Large intestine (tissue), 3 donors: ENCODE data around the gene CRYBG2. TPM values are rescaled to one million over a fixed set of nuclear protein-coding genes. Genes with fewer than 3 reads are reported as not detected.

Experiments
- DNase-seq, 2 donors: peaks; one replicate each; pipeline versions ENCODE4 v3.0.0 to v3.0.0-alpha.2; 2013
- H3K27ac ChIP-seq: one replicate; pipeline ENCODE4 v1.5.1; 2013; ENCODE audit warnings: low read length
- H3K27me3 ChIP-seq: 2 replicates; pipeline ENCODE4 v1.6.1; 2013; ENCODE audit warnings: low read length; ENCODE audit not compliant: control insufficient read depth, insufficient read depth
- H3K36me3 ChIP-seq: 2 replicates; pipeline ENCODE4 v1.6.1; 2013; ENCODE audit warnings: low read length; ENCODE audit not compliant: control insufficient read depth, insufficient read depth
- H3K4me1 ChIP-seq: one replicate; pipeline ENCODE4 v1.6.1; 2013; ENCODE audit warnings: low read length; ENCODE audit not compliant: control insufficient read depth, insufficient read depth
- H3K4me3 ChIP-seq: one replicate; pipeline ENCODE4 v1.5.1; 2013; ENCODE audit warnings: low read length
- H3K9me3 ChIP-seq: one replicate; pipeline ENCODE4 v1.6.1; 2013; ENCODE audit warnings: mild to moderate bottlenecking, low read depth, low read length, moderate library complexity; ENCODE audit not compliant: control insufficient read depth
- WGBS: methylation state at CpG from one replicate; pipeline ENCODE4 v1.1.5; 2013; ENCODE audit warnings: low lambda C conversion rate; ENCODE audit not compliant: insufficient coverage; 5-methylcytosine and 5-hydroxymethylcytosine counted together
- polyA plus RNA-seq: library from polyadenylated mRNA; unstranded; fragments of 120-200 nt; gene quantifications from one replicate; pipeline ENCODE4 v1.2.1, GENCODE V29; 2013

Gene CRYBG2
- polyA plus RNA-seq, 1 donor: 3.9 TPM

DNA sequence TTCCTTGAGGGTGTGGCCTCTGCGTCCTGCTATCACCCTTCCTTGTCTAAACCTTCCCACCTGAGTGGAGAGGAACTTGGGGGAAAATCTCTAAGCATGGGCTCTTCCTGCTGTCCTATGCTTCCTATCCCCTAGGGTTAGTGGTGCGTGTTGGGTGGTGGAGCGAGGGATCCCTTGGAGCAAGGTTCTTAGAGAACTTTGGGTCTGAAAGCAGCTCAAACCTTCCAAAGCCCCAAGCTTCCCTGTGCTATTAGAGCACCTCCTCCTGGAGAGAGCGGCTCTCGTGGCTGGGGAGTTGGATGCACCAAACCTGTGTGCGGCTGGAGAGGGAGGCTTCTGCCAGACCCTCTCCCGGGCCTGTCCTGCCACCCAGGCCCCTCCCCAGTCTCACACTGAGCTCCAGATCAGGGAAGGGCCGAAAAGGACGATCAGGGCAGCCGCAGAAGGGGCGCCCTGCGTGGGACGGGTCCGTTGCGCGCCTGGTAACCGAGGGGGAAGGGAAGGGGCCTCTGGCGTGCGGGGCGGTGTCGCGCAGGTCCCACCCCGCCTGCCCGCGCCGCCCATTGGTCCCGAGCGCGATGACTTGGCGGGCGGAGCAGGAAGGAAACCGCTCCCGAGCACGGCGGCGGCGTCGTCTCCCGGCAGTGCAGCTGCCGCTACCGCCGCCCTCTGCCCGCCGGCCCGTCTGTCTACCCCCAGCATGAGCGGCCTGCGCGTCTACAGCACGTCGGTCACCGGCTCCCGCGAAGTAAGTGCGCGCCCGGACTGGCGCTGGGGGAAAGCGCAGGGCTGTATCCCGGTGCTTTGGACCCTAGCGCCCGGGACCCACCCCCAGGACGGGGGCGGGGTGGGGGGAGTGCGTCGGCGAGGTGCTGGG lies 74.2 kb downstream of the CRYBG2 start, which contains the start of gene SH3BGRL3:
SH3BGRL3 (plus strand) TSS at position 631 of the 877 bp plus-strand sequence; CDS start at position 701, 70 bp downstream.
- no CpG with 5 or more reads among the region's 66 CpGs for WGBS

GRCh38 chr1:26278724-26279455 lies 75.0 kb downstream of the CRYBG2 start:
- H3K27ac ChIP-seq: peak overlapping the region; percentile 89
- H3K27me3 ChIP-seq: no peaks in the 10 kb centered on the region
- peak overlapping the region; percentile 90 for H3K4me3 ChIP-seq
- no peaks in the 10 kb centered on the region for H3K9me3 ChIP-seq
- 50% methylated on average over 2 of the region's 9 CpGs for WGBS
- H3K4me1 ChIP-seq: peaks cover 49% of the 10 kb centered on the region
- H3K36me3 ChIP-seq: peaks cover 10% of the 10 kb centered on the region
- DNase-seq: peak in 1 of 2 donors; percentile 53

More for the DNA sequence above, 74.2 kb downstream of the CRYBG2 start, which contains the start of gene SH3BGRL3:
- Histone ChIP-seq H3K9me3 (no peaks in the 10 kb centered on the region), H3K27ac (peak within 1 kb of the TSS; percentile 89), H3K27me3 (no peaks in the 10 kb centered on the region), H3K4me1 (peaks cover 49% of the 10 kb centered on the region), H3K4me3 (peak within 1 kb of the TSS; percentile 90), H3K36me3 (peaks cover 10% of the 10 kb centered on the region)
- peak; percentile 88 to 95 for DNase-seq

DNA sequence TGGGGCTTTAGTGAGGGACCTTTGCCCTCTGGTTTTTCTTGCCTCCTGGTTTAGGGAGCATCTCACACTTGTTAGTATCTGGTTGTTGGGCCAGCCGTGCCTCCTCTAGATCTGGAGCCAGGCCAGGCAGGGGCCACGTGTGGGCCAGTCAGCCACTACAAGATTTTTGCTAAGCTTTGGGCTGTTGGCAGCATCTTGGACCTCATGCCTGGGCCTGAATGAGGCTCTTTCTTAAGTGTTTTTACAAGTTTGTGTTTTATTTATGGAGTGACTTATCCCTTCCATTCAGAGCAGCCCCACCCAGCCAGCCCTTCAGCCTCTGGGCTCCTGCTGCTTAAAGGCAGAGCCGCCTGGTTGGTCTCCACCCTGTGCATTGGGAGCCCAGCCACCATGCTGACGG lies 75.6 kb downstream of the CRYBG2 start:
- peak in 1 of 2 donors; percentile 82 for DNase-seq
- WGBS: no CpG with 5 or more reads among the region's 4 CpGs
- H3K27me3 ChIP-seq: no peaks in the 10 kb centered on the region
- H3K36me3 ChIP-seq: peaks cover 9% of the 10 kb centered on the region
- H3K27ac ChIP-seq: peak overlapping the region; percentile 89
- H3K4me3 ChIP-seq: no peak overlapping the region
- H3K9me3 ChIP-seq: no peaks in the 10 kb centered on the region
- peaks cover 49% of the 10 kb centered on the region for H3K4me1 ChIP-seq

DNA sequence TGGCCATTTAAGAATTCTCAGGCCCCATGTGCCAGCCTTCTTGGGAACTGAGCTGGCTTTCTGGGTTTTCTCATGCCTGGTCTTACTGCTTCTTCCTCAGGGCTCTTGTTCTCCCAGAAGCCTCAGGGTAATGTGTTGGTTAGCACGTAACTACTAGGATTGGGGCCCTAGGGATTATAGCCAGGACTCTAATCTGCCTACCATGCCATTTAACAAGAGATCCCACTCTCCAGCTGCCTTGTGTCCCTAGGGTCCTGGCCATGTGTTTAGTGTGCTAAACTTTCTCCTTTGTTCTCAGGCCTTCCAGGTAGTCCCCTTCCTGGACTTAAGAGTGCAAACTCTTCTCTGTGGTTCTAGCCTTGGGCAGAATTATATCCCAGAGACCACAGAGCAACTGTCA lies 76.2 kb downstream of the CRYBG2 start:
- H3K36me3 ChIP-seq: peaks cover 7% of the 10 kb centered on the region
- H3K27me3 ChIP-seq: no peaks in the 10 kb centered on the region
- no CpG with 5 or more reads among the region's 1 CpG for WGBS
- peaks cover 49% of the 10 kb centered on the region for H3K4me1 ChIP-seq
- DNase-seq: no peak
- no peak overlapping the region for H3K4me3 ChIP-seq
- H3K9me3 ChIP-seq: no peaks in the 10 kb centered on the region
- H3K27ac ChIP-seq: peak overlapping the region; percentile 89

DNA sequence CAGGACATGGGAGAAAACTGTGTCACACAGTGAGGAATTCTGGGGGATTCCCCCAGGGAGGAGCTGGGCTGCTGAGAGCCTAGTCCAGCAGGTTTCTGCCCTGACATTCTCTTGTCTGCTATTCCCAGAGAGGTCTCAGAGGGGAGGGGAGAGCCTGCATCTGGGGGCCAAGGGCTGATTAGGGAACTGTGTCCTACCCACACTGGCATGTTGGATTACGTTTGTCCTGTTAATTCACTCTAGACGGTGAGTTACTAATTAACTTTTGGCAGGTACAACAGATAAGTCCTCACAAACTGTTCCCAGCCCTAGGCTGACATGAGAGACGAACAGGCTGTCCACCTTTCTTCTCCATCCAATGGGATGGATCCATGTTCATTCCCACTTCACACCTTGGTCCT lies 76.7 kb downstream of the CRYBG2 start:
- 30% methylated on average over 2 of the region's 3 CpGs for WGBS
- peak overlapping the region; percentile 89 for H3K27ac ChIP-seq
- peak; percentile 80 to 91 for DNase-seq
- H3K36me3 ChIP-seq: peaks cover 7% of the 10 kb centered on the region
- H3K9me3 ChIP-seq: no peaks in the 10 kb centered on the region
- no peaks in the 10 kb centered on the region for H3K27me3 ChIP-seq
- H3K4me1 ChIP-seq: peaks cover 49% of the 10 kb centered on the region
- no peak overlapping the region for H3K4me3 ChIP-seq

GRCh38 chr1:26276432-26276838 lies 77.5 kb downstream of the CRYBG2 start:
- H3K27me3 ChIP-seq: no peaks in the 10 kb centered on the region
- H3K27ac ChIP-seq: peak overlapping the region; percentile 89
- peaks cover 49% of the 10 kb centered on the region for H3K4me1 ChIP-seq
- no peak overlapping the region for H3K4me3 ChIP-seq
- WGBS: no CpG with 5 or more reads among the region's 2 CpGs
- H3K9me3 ChIP-seq: no peaks in the 10 kb centered on the region
- H3K36me3 ChIP-seq: peaks cover 12% of the 10 kb centered on the region
- no peak for DNase-seq

DNA sequence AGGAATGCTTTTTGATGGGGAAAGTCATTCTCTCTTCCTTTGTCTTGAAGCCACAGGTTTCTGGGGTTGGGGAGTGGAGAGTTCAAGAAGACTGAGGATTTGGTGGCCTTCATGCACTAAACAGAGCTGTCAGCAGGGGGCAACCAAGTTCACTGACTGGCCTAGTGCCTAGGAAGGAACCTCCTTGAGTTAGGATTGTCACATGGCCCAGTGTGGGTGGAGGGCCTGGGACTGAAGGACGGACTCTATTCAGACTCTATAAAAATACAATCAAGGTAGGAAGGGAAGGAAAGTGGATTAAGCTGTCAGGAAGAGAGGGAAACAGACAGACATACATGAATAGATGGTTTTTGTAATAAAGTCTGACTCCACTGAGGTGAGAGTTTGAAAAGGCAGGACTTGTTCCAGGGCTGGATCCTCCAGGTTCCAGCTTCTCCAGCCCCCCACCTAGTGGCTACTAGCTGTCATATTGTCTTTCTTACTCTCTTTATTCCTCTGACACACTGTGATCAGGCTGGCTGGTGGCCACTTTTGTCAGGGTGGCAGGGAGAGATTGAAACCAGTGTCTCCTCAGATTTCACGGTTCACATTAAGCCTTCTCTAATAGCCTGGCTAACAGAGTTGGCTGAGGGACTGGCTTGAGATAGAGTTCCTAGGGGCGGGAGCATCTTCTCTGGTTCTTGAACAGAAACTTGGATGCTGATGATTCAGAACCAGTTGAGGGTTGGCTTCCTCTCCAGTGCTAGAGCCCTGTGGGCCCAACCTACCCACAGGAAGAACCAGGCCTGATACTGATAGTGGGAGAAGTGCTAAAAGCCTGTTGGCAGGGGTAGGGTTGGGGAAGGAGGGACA lies 78.1 kb downstream of the CRYBG2 start:
- no CpG with 5 or more reads among the region's 3 CpGs for WGBS
- DNase-seq: peak; percentile 80 to 89
- Histone ChIP-seq H3K9me3 (no peaks in the 10 kb centered on the region), H3K27me3 (no peaks in the 10 kb centered on the region), H3K36me3 (peaks cover 11% of the 10 kb centered on the region), H3K27ac (peak overlapping the region; percentile 89), H3K4me3 (no peak overlapping the region), H3K4me1 (peaks cover 44% of the 10 kb centered on the region)

DNA sequence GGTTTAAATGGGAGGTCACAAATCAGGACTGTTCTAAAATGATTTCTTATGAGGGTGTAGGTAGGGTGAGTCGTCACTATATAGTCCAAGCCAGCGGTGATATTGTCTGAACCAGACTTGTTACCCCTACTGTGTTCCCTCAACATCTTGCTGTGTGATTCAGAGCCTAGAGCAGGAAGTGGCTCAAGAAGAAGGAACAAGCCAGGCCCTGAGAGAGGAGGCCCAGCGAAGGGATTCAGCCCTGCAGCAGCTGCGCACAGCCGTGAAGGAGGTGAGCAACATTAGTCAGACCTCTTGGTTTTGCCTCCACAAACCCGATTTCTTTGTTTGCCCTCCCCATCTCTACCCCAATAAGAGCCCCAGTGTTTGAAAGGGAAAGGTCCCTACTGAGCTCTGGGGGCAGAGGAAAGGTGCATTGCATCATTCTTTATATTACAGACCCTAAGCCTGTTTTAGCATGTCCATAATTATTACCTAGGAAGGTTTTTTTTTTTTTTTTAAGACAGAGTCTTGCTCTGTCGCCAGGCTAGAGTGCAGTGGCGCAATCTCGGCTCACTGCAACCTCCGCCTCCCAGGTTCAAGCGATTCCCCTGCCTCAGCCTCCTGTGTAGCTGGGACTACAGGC lies 79.0 kb downstream of the CRYBG2 start:
- WGBS: no CpG with 5 or more reads among the region's 11 CpGs
- no peak overlapping the region for H3K4me3 ChIP-seq
- peaks cover 40% of the 10 kb centered on the region for H3K4me1 ChIP-seq
- no peaks in the 10 kb centered on the region for H3K27me3 ChIP-seq
- no peak for DNase-seq
- no peak overlapping the region for H3K27ac ChIP-seq
- peaks cover 14% of the 10 kb centered on the region for H3K36me3 ChIP-seq
- no peaks in the 10 kb centered on the region for H3K9me3 ChIP-seq
